Trophoblast cell (in vitro differentiated cells and primary cell): ENCODE results near the gene POC1B.

ENCODE experiments used
- DNase-seq, 2 donors: peaks; one replicate each; pipeline ENCODE4 v3.0.0-alpha.2; 2016
- H2AFZ ChIP-seq: 2 replicates; pipeline ENCODE4 v1.6.1; 2013; ENCODE audit warnings: low read length, moderate library complexity, mild to moderate bottlenecking; ENCODE audit not compliant: insufficient read depth, poor library complexity
- H2AK5ac ChIP-seq: 2 replicates; pipeline ENCODE4 v1.6.1; 2013; ENCODE audit warnings: mild to moderate bottlenecking, low read length
- H2BK120ac ChIP-seq: 2 replicates; pipeline ENCODE4 v1.6.1; 2013; ENCODE audit warnings: low read length, mild to moderate bottlenecking, moderate library complexity; ENCODE audit not compliant: insufficient read depth, poor library complexity
- H2BK12ac ChIP-seq: 2 replicates; pipeline ENCODE4 v1.6.1; 2013; ENCODE audit warnings: mild to moderate bottlenecking, low read length, moderate library complexity
- H2BK5ac ChIP-seq: 2 replicates; pipeline ENCODE4 v1.6.1; 2013; ENCODE audit warnings: low read length, low read depth, moderate library complexity, mild to moderate bottlenecking; ENCODE audit not compliant: poor library complexity
- H3K14ac ChIP-seq: 2 replicates; pipeline ENCODE4 v1.6.1; 2013; ENCODE audit warnings: mild to moderate bottlenecking, low read length
- H3K18ac ChIP-seq: 2 replicates; pipeline ENCODE4 v1.6.1; 2013; ENCODE audit warnings: mild to moderate bottlenecking, low read length
- H3K23ac ChIP-seq: 2 replicates; pipeline ENCODE4 v1.6.1; 2013; ENCODE audit warnings: low read length
- H3K27ac ChIP-seq: 2 replicates; pipeline ENCODE4 v1.5.1; 2013; ENCODE audit warnings: low read depth, mild to moderate bottlenecking, inconsistent platforms, low read length, moderate library complexity
- H3K27me3 ChIP-seq: 2 replicates; pipeline ENCODE4 v1.6.1; 2013; ENCODE audit warnings: inconsistent platforms, mild to moderate bottlenecking, low read length, moderate library complexity; ENCODE audit not compliant: insufficient read depth
- H3K36me3 ChIP-seq, 2 experiments: 1 replicate in 1 of 2; 2 replicates in 1 of 2; pipeline ENCODE4 v1.6.1; 2013; ENCODE audit warnings: low read length in 2 of 2, mild to moderate bottlenecking in 2 of 2, moderate library complexity in 1 of 2; ENCODE audit not compliant: insufficient read depth in 2 of 2, control insufficient read depth in 1 of 2
- H3K4ac ChIP-seq: 2 replicates; pipeline ENCODE4 v1.6.1; 2013; ENCODE audit warnings: low read depth, mild to moderate bottlenecking, low read length, moderate library complexity
- H3K4me1 ChIP-seq, 2 experiments: 1 replicate in 1 of 2; 2 replicates in 1 of 2; pipeline ENCODE4 v1.6.1; 2013; ENCODE audit warnings: low read length in 2 of 2, mild to moderate bottlenecking in 2 of 2, moderate library complexity in 1 of 2; ENCODE audit not compliant: insufficient read depth in 2 of 2, control insufficient read depth in 1 of 2
- H3K4me2 ChIP-seq: 2 replicates; pipeline ENCODE4 v1.6.1; 2013; ENCODE audit warnings: inconsistent platforms, mild to moderate bottlenecking, low read length, moderate library complexity
- H3K4me3 ChIP-seq: 2 replicates; pipeline ENCODE4 v1.5.1; 2013; ENCODE audit warnings: mild to moderate bottlenecking, low read depth, low read length, inconsistent platforms
- H3K79me1 ChIP-seq: one replicate; pipeline ENCODE4 v1.6.1; 2013; ENCODE audit warnings: low read length
- H3K79me2 ChIP-seq: 2 replicates; pipeline ENCODE4 v1.6.1; 2013; ENCODE audit warnings: low read length, mild to moderate bottlenecking; ENCODE audit not compliant: control insufficient read depth, insufficient read depth, poor library complexity
- H3K9ac ChIP-seq: 2 replicates; pipeline ENCODE4 v1.6.1; 2013; ENCODE audit warnings: mild to moderate bottlenecking, low read length
- H3K9me3 ChIP-seq: 2 replicates; pipeline ENCODE4 v1.6.1; 2013; ENCODE audit warnings: low read depth, mild to moderate bottlenecking, control low read depth, inconsistent platforms, low read length; ENCODE audit not compliant: insufficient read depth
- H4K12ac ChIP-seq: 2 replicates; pipeline ENCODE4 v1.6.1; 2013; ENCODE audit warnings: low read depth, mild to moderate bottlenecking, low read length, moderate library complexity
- H4K8ac ChIP-seq: 2 replicates; pipeline ENCODE4 v1.6.1; 2013; ENCODE audit warnings: low read depth, mild to moderate bottlenecking, low read length, moderate library complexity
- H4K91ac ChIP-seq: one replicate; pipeline ENCODE4 v1.6.1; 2013; ENCODE audit warnings: low read depth, mild to moderate bottlenecking, low read length, moderate library complexity
- WGBS: extraction: QIAGEN DNeasy Blood & Tissue Kit; methylation state at CpG from one replicate; pipeline ENCODE4 v1.1.7; 2013; ENCODE audit warnings: missing lambda C conversion rate; ENCODE audit not compliant: insufficient read length, insufficient coverage; ENCODE audit errors: extremely low coverage; 5-methylcytosine and 5-hydroxymethylcytosine counted together

POC1B gene

GRCh38 chr12:89565002-89565401 lies 39.2 kb upstream of the POC1B start:
- H3K4me3 ChIP-seq, result no peak overlapping the region
- H2AK5ac ChIP-seq, result no peak overlapping the region

GRCh38 chr12:89559753-89560152 lies 33.9 kb upstream of the POC1B start:
- no peak overlapping the region for H3K9ac ChIP-seq
- no peaks in the 10 kb centered on the region for H3K27me3 ChIP-seq
- peak in 1 of 2 donors; percentile 20 for DNase-seq
- peaks cover 5% of the 10 kb centered on the region for H3K79me1 ChIP-seq
- H3K4me2 ChIP-seq, result no peak overlapping the region
- H2BK120ac ChIP-seq, result no peak overlapping the region
- H3K36me3 ChIP-seq, result no peaks in the 10 kb centered on the region
- H3K4ac ChIP-seq, result no peak overlapping the region
- H3K27ac ChIP-seq, result no peak overlapping the region
- no peak overlapping the region for H2AK5ac ChIP-seq
- H3K79me2 ChIP-seq, result no peaks in the 10 kb centered on the region
- H3K18ac ChIP-seq, result no peak overlapping the region
- no peak overlapping the region for H2BK12ac ChIP-seq
- H3K14ac ChIP-seq, result no peak overlapping the region
- no peak overlapping the region for H2BK5ac ChIP-seq
- H3K4me3 ChIP-seq, result no peak overlapping the region
- H2AFZ ChIP-seq, result no peak overlapping the region
- no peaks in the 10 kb centered on the region for H3K9me3 ChIP-seq
- no peak overlapping the region for H4K8ac ChIP-seq
- H3K4me1 ChIP-seq, result no peaks in the 10 kb centered on the region
- no peak overlapping the region for H4K12ac ChIP-seq
- no peak overlapping the region for H4K91ac ChIP-seq
- H3K23ac ChIP-seq, result no peak overlapping the region
- WGBS, result no CpG with 5 or more reads among the region's 10 CpGs

More at GRCh38 chr12:89565002-89565401, 39.2 kb upstream of the POC1B start:
- no peak overlapping the region for H4K12ac ChIP-seq
- no peak overlapping the region for H3K27ac ChIP-seq
- H3K9me3 ChIP-seq, result no peaks in the 10 kb centered on the region
- no peak overlapping the region for H3K9ac ChIP-seq
- H3K14ac ChIP-seq, result no peak overlapping the region
- H3K4me1 ChIP-seq, result peaks cover 0 to 11% of the 10 kb centered on the region in 2 experiments
- no peak overlapping the region for H2AFZ ChIP-seq
- H2BK5ac ChIP-seq, result no peak overlapping the region
- peaks cover 12% of the 10 kb centered on the region for H3K79me1 ChIP-seq
- DNase-seq, result peak in 1 of 2 donors; percentile 69
- no peak overlapping the region for H3K4me2 ChIP-seq
- H3K4ac ChIP-seq, result no peak overlapping the region
- no peaks in the 10 kb centered on the region for H3K36me3 ChIP-seq
- H3K79me2 ChIP-seq, result no peaks in the 10 kb centered on the region
- no peak overlapping the region for H4K91ac ChIP-seq
- no peak overlapping the region for H2BK120ac ChIP-seq
- no peak overlapping the region for H3K18ac ChIP-seq
- no peaks in the 10 kb centered on the region for H3K27me3 ChIP-seq
- no peak overlapping the region for H2BK12ac ChIP-seq
- H3K23ac ChIP-seq, result no peak overlapping the region
- no peak overlapping the region for H4K8ac ChIP-seq

GRCh38 chr12:89556976-89557375 lies 31.1 kb upstream of the POC1B start:
- no peak overlapping the region for H3K4ac ChIP-seq
- H3K9ac ChIP-seq, result no peak overlapping the region
- H3K14ac ChIP-seq, result no peak overlapping the region
- H2BK5ac ChIP-seq, result no peak overlapping the region
- no peak overlapping the region for H4K91ac ChIP-seq
- H3K9me3 ChIP-seq, result no peaks in the 10 kb centered on the region
- no peak overlapping the region for H3K23ac ChIP-seq
- no peaks in the 10 kb centered on the region for H3K79me2 ChIP-seq
- DNase-seq, result no peak
- H3K4me1 ChIP-seq, result no peaks in the 10 kb centered on the region
- H4K8ac ChIP-seq, result no peak overlapping the region
- H3K36me3 ChIP-seq, result no peaks in the 10 kb centered on the region
- H2AFZ ChIP-seq, result no peak overlapping the region
- H3K18ac ChIP-seq, result no peak overlapping the region
- WGBS, result no CpG with 5 or more reads among the region's 2 CpGs
- H3K4me2 ChIP-seq, result no peak overlapping the region
- H2BK120ac ChIP-seq, result no peak overlapping the region
- H4K12ac ChIP-seq, result no peak overlapping the region
- H2BK12ac ChIP-seq, result no peak overlapping the region
- H3K27me3 ChIP-seq, result no peaks in the 10 kb centered on the region
- H3K79me1 ChIP-seq, result peaks cover 3% of the 10 kb centered on the region
- no peak overlapping the region for H3K4me3 ChIP-seq
- no peak overlapping the region for H2AK5ac ChIP-seq
- H3K27ac ChIP-seq, result no peak overlapping the region

DNA sequence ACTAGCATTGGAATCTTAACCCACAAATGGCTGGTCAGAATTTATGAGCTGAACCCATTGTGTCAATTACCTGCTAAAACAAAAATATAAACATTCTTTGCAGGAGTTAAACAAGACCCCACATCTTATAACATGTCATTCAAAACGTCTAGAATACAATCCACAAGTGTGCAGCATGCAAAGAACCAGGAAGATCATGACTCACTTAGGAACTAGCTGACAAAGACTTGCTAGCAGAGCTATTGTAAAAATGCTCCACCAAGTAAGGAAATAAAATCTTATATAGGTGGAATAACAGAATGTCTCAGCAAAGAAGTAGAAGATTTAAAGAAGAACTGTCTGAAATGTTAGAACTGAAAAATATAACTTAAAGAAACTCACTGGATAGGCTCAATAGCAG lies 26.5 kb upstream of the POC1B start:
- peaks cover 2% of the 10 kb centered on the region for H3K79me1 ChIP-seq
- H3K4ac ChIP-seq, result no peak overlapping the region
- no peaks in the 10 kb centered on the region for H3K27me3 ChIP-seq
- DNase-seq, result no peak
- H2BK120ac ChIP-seq, result no peak overlapping the region
- no peak overlapping the region for H3K4me2 ChIP-seq
- no peak overlapping the region for H4K12ac ChIP-seq
- H4K8ac ChIP-seq, result no peak overlapping the region
- H4K91ac ChIP-seq, result no peak overlapping the region
- H2AK5ac ChIP-seq, result no peak overlapping the region
- H3K9ac ChIP-seq, result no peak overlapping the region
- H2BK5ac ChIP-seq, result no peak overlapping the region
- H2AFZ ChIP-seq, result no peak overlapping the region
- no peak overlapping the region for H3K27ac ChIP-seq
- H2BK12ac ChIP-seq, result no peak overlapping the region
- H3K4me3 ChIP-seq, result no peak overlapping the region
- no peaks in the 10 kb centered on the region for H3K4me1 ChIP-seq
- H3K18ac ChIP-seq, result no peak overlapping the region
- H3K9me3 ChIP-seq, result no peaks in the 10 kb centered on the region
- no peaks in the 10 kb centered on the region for H3K36me3 ChIP-seq
- no peaks in the 10 kb centered on the region for H3K79me2 ChIP-seq
- WGBS, result no CpG with 5 or more reads among the region's 1 CpG
- no peak overlapping the region for H3K23ac ChIP-seq
- H3K14ac ChIP-seq, result no peak overlapping the region
